ENCODE measurements around the gene ELK1.

DNA sequence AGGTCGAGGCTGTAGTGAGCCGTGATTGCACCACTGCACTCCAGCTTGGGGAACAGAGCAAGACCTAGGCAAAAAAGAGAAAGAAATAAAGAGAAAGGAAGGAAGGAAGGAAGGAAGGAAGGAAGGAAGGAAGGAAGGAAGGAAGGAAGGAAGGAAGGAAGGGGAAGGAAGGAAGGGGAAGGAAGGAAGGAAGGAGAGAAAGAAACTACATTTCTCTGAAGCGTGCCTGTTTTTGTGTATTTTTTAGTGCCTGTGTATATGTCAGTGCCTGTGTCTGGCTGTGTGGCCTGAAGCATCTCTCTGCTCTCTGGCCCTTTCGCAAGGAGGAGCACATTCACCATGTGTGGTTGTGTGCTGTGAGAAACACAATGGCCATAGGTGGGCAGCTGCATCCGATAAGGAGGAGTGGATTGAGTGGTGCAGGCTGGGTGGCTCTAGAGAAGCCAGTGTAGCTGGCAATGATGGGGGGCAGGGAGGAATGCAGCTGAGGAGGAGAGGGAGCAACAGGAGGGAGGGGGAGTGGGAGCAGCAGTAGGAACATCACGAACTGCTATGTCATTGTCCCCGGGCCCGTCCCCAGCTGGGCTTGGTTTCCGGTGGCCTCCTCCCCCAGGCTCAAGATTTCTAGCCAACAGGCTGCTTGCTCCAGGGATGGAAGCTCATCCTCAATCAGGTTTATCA, 42.1 kb downstream of the ELK1 start:
- no peak for TF ChIP-seq POLR2A (IDR thresholded peaks at IDR 0.05)
- TF ChIP-seq, protein P1, sequence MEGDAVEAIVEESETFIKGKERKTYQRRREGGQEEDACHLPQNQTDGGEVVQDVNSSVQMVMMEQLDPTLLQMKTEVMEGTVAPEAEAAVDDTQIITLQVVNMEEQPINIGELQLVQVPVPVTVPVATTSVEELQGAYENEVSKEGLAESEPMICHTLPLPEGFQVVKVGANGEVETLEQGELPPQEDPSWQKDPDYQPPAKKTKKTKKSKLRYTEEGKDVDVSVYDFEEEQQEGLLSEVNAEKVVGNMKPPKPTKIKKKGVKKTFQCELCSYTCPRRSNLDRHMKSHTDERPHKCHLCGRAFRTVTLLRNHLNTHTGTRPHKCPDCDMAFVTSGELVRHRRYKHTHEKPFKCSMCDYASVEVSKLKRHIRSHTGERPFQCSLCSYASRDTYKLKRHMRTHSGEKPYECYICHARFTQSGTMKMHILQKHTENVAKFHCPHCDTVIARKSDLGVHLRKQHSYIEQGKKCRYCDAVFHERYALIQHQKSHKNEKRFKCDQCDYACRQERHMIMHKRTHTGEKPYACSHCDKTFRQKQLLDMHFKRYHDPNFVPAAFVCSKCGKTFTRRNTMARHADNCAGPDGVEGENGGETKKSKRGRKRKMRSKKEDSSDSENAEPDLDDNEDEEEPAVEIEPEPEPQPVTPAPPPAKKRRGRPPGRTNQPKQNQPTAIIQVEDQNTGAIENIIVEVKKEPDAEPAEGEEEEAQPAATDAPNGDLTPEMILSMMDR (IDR thresholded peaks at IDR 0.05): no peak

Data from right lobe of liver (tissue), 4 donors.